Activated T-cell treated with anti-CD3 and anti-CD28 coated beads for 1 hour (primary cell): Measurements from ENCODE around the gene PCCA.
"Not testable (repeated sequence)": the region's sequence is repeated elsewhere in the genome, so short reads cannot be mapped to it uniquely, and the experiment has no call there.

Experiments
- DNase-seq: peaks from one replicate; pipeline ENCODE4 v3.0.0-alpha.2; 2020; ENCODE audit warnings: low read depth

Gene PCCA

DNA sequence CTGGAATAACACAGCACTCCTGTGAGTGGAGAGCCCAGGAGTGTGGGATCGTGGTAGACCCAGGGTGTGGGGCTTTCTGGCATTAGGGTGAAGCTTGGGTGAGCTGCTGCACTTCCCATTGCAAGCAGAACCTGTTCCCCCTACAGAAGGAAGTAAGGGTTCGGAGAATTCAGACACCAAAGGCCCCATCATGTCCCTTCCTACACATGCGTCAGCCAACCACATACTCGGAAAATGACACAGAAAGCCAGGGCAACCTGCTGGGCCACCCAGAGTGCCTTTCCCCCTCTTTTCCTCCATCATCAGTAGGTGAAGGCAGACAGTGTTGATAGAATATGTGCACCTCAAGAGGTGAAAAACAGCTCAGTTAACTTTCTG, 456.8 kb downstream of the PCCA start:
- DNase-seq = no peak

GRCh38 chr13:100546713-100547405, 458.0 kb downstream of the PCCA start:
- DNase-seq = no peak

DNA sequence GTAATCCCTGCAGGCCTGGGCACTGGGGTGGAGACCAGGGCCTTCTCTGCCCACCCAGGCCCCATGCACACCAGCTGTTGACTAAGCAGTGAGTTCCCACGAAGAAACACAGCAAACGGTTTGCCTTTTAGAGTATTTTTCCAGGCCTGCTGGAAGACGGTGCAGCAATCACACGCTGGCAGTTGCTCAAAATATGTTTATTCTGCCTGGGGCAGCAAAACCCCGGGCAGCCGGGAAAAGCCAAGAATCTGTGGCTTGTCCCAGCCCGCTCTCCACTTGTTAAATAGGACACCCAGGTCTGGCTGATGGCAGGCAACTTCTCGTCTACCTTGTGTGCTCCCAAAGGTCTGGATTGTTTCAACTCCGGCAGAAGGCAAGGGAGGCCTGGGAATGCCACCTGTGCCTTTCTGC, 458.9 kb downstream of the PCCA start:
- no peak for DNase-seq

DNA sequence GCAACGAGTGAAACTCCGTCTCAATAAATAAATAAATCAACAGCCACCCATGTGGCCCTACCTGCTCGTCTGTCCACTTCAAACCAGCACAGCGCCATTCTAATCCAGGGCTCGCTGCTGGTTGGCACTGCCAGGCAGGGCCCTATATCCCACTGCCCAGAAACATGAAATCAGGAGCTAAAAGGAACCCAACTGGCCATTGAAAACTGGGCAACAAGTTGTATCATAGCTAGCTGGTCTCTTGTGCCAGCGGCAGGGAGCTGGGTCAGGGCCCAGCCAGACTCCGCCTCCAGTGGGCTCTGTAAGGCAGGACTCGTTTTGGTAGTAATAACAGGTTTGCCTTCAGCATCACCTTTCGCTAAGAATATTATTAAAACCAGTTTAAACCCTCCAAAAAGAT, 460.4 kb downstream of the PCCA start:
- DNase-seq = no peak

GRCh38 chr13:100552755-100553154, 463.9 kb downstream of the PCCA start:
- no peak for DNase-seq

DNA sequence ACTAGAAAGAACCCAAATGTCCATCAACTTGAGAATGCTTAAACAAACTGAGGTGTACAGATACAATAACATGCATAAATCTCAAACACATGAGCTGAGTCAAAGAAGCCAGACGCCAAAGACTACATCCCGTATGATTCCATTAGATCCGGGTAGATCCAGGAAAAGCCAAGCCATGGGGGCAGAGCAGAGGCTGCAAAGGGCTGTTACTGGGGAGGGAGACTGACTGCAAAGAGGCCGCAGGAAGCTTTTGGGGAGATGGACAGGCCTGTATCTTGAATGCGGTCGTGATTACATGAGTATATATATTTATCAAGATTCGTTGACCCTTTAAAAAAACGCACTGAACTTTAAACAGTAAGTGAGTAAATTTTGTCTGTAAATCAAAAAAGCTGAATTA, 471.0 kb downstream of the PCCA start:
- DNase-seq = no peak

DNA sequence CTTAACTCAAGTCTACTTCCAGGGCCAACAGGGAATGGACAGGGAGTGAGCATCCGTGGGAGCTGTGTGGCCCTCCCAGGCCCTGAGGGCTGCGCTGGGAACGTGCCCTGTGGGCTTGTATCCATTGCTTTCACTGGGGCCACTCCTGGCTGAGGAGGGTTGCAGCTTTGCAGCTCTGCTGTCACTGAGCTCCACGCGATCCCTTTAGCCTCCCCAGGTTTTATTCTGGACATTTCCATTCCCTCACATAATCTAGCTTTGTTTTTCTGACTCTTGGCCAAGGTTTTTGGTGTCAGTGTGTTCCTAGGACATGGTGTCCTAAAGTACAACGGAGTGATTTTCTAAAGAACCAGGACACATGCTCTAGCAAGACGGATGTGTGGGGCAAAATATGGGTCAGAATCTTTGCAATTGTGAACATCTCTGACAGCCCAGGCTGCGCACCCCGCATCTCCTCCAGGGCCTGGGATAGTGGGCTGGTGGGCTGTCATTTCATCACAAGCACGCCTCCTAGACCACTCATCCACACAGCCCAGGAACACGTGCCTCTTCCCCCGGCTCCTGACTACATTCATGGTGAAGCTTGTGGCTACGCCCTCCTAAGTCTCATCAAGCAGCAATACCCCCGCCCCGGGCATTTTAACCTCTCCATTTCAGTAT, 471.7 kb downstream of the PCCA start:
- no peak for DNase-seq

DNA sequence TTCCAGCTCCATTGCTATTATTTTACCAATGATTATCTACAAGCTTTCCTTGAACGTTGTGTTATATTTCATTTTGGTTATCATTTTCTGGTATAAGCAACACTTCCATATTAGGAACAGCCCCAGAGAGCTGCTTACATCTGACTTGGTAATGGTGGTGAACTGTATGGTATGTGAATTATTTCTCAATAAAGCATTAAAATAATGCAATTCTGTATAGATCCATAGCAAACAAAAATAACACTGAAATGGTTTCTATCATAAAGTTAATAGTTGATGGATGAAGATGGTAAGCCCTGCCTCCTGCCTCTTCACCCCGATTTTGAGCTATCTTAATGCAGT, 472.2 kb downstream of the PCCA start:
- DNase-seq = no peak

DNA sequence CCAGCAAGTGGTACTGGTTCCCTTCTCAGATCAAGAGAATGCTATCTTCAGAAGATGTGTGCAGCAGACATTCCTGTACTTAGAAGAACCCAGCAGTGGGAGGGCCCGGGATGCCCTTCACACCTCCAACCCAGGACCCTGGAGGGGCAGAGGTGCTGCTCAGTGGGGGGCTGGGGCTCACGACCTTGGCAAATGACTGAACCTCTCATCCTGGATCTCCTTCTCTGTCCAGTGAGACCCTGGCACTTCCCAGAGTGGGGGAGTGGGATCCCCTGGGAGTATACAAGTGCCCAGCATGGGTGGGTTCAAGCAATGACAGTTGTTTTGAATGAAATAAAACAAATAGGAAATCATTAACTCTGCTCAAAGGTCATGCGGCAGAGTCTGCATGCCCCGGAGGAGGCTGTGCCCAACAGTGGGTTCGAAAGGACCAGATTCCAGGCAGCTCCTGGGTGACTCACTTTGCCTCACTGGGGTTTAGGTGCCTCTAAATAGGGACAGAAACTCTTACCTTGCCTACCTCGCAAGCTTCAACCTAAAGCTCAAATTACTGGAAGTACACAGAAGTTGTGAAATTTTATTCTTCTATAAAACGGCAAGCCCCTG, 472.8 kb downstream of the PCCA start:
- no peak for DNase-seq

GRCh38 chr13:100563779-100564178, 474.9 kb downstream of the PCCA start:
- DNase-seq = no peak

DNA sequence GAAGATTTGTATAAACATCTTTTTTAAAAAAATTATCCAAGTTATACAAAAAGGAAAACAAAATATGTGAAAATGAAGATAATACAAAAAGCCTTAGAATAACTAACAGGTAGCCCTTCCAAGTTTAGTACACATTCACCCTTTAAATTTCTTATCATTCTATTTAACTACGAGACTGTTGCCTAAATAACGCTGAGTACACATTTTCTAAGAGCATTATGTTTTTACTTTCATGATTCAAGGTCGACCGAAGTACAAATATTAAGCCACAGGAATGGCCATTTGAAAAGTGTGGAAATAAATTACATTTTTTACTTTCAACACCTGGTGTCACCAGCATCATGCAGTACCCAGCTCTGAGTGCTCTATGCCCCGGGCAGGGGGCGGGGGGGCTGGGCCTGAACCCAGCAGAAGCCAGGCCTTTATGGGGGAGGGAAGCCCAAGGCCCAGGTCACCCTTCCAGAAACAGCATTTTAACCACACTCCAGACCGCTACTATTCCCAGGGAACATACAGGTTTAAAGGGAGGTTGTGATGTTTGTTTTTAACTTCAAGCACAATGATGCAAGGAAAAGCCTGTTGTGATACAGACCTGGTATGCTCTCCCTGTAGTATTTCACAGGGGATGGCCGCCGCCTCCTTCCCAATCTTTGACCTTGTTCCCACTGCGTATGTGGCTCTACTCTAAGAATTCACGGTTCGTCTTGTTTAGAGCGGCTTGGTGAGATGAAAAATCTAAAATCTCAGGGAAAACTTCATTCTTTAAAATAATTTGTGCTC, 475.7 kb downstream of the PCCA start:
- no peak for DNase-seq

GRCh38 chr13:100565286-100565685, 476.4 kb downstream of the PCCA start:
- DNase-seq = no peak

- DNase-seq = no peak
Measured at GRCh38 chr13:100566543-100566942, 477.6 kb downstream of the PCCA start.

GRCh38 chr13:100573121-100573520, 484.2 kb downstream of the PCCA start:
- DNase-seq = peak; percentile 78

DNA sequence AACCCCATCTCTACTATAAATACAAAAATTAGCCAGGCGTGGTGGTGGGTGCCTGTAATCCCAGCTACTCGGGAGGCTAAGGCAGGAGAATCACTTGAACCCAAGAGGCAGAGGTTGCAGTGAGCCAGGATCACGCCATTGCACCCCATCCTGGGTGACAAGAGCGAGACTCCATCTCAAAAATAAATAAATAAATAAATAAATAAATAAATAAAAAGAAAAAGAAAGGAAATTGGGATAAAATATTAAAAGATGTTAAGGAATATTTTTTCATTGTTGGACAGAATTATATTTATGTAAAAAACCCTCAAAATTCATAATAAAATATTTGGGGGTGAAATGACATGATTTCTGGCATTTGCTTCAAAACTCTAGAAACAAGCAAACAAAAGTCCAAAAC, 488.3 kb downstream of the PCCA start:
- DNase-seq = not testable (repeated sequence)
